HG03565 (cell line): ENCODE measurements around the gene ROBO2.
A peak's percentile ranks its signal among the peaks of the same experiment; 100 is the strongest.

Experiments used
- ATAC-seq: cut with Tn5 transposase; IDR thresholded peaks from one replicate; pipeline ENCODE4 v1.9.1; 2021; ENCODE audit warnings: mild to moderate bottlenecking, moderate library complexity; ENCODE audit not compliant: unreplicated experiment

Gene ROBO2

DNA sequence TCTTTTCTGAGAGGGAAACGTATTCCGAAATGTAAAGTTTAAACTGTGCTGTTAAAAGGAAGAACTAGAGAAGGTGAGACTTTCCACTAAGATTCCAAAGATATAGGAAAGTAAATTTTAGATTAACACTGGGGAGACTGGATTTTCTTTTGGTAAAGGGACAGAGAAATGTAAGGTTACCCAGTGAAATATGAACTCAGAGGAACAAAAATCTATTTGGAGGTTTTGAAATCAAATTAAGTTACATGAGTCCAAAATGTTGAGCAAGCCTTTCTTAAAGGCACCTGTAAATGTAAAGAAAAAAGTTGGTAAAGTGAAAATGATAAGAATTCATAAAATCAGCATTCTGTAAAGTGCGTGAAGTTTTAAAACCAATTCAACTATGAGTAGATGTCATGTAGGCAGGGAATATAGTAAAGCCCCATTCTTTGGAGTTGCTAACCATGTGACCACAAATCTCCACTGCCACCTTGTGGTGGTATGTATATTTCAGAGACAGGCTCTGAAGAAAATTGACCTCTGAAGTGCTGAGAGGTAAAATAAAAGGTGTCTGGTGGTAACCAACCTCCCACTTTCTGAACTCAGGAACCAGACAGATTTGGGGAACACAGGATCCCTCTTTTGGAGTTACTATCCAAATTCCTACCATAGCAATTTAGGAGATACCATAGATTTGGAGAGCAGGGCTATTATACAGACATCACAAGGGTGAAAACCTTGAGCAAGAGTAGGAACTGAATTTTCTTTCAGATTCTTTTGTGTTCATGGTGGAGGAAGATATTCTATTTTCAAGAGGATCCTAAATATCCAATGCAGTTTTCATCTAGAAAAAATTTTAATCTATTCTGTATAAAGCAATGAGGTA, 215.3 kb downstream of the ROBO2 start:
- ATAC-seq = peak; percentile 90

DNA sequence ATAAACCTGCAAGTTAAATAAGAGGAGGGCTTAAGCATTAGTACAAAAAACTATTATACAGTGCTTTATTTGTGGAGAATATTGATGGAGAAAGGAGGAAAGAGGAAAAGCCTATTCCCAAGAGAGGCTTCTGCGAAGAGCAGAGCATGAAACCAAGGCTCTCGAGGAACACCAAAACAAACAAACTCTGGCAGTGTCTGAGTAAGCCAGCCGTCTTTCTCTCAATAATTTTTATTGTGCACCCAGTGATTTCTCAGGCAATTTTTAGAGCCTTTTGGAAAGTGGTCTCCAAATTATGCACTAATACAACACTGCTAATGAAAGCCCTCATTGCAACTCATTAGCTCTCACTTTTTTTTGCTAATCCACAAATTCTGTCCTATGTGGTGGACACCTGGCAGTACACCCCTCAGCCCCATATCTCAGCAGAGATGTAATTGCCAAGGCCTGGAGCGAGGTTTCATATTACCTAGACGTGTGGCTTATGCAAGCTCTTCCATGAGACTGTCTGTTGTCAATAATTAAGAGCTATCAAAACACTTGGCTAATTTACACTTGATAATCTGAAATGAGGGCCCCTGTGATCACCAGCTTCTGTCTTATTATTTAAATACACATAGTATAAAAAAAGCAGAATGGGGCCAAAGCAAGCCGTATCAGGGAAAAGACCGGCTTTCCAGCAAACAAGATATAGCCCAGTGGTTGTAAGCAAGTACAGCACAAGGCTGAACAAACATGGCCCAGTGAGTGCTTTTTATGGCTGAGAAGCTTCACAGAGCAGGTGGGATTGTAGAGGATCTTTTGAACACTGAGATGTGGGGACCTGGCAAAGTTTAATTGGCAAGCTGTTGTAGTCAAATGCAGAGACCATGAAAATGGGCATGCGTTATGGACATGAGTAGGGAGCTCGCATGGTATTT, 216.9 kb downstream of the ROBO2 start:
- ATAC-seq = no peak

GRCh38 chr3:77259694-77260093, 219.8 kb downstream of the ROBO2 start:
- ATAC-seq = no peak

- no peak for ATAC-seq
Observed at GRCh38 chr3:77262361-77262760, 222.5 kb downstream of the ROBO2 start.

DNA sequence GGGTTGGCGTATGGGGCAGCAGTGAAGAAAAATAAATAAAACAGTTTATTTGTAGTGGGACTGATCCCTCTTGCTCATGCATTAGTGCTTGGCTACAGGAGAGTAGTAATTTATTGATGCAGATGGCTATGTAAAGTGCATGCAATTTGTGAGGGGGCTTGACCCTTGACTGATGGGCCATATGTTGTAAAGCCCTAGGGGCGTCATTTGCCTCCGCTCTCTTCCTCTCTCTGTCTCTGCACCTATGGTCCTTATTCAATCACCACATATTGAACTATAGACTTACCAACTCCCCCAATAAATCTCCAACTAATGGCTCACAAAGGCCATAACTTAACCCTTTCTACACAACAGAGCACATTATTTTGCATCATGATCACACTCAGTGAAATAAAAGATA, 227.7 kb downstream of the ROBO2 start:
- ATAC-seq = no peak

GRCh38 chr3:77271306-77271705, 231.4 kb downstream of the ROBO2 start:
- no peak for ATAC-seq

DNA sequence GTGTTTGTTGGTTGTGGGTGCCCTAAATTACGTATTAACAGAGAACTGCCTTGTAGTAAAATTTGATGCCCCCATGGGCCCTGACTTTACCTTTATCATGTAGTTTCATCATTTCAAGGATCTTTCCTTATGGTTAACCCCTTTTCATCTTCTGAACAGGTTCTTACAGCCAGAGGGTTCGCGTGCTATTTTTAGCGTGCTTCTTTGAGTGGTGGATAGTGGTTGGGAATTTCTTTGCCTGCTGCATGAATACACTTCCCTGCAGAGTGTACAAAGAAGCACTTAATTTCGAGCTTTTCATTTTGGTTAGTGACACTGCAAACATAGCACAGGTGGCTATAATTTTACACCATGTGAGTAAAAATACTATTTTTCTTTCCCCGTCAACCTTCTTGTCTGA, 231.8 kb downstream of the ROBO2 start:
- no peak for ATAC-seq

- ATAC-seq = no peak
Observed at GRCh38 chr3:77279276-77279675, 239.4 kb downstream of the ROBO2 start.

DNA sequence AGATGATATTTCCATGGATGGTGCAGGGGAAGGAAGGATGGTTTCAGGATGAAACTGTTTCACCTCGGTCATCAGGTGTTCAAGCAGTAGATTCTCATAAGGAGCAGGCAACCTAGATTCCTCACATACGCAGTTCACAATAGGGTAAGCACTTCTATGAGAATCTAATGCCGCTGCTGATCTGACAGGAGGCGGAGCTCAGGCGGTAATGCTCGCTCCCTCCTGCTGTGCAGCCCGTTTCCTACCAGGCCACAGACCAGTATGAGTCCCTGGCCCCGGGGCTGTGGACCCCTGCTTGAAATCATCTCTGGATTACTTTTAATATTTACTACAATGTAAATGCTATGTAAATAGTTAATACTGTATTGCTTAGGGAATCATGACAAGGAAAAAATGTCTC, 241.8 kb downstream of the ROBO2 start:
- ATAC-seq = no peak

- no peak for ATAC-seq
Observed at GRCh38 chr3:77283108-77283507, 243.2 kb downstream of the ROBO2 start.

DNA sequence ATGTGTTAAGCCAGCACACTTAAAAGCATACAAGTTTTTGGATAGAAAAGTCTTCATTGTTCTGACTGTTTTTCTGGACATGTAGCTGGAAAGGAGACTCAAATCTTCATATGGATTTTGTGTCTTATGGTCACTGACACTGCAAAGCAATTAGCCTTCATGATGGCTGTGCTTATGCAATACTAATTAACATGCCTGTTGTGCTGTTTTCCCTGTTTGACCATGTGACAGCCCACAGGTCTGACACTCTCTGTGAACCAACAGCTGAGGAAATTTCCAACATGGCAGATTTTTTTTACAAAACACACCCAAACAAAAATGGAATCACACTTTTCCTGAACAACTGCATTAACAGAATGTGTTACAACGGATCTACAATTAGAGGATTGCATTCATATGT, 248.4 kb downstream of the ROBO2 start:
- no peak for ATAC-seq

DNA sequence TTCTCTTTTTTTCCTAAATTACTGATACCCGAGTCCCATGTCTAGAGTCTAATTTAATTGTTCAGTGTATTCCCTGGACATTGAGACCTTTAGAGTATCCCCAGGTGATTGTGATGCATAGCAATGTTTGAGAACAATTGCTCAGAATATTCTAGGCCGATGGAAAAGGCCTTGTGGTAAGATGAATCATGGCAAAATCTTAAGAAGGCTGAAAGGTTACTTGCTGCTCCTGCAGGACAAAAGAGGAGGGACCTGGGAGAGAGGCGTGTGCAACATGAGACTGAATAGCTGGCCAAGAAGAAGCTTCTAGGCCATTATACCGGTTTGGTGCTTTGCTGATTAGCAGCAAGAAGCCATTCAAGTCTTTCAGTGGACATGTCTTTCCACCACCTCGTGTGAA, 256.6 kb downstream of the ROBO2 start:
- ATAC-seq = no peak

DNA sequence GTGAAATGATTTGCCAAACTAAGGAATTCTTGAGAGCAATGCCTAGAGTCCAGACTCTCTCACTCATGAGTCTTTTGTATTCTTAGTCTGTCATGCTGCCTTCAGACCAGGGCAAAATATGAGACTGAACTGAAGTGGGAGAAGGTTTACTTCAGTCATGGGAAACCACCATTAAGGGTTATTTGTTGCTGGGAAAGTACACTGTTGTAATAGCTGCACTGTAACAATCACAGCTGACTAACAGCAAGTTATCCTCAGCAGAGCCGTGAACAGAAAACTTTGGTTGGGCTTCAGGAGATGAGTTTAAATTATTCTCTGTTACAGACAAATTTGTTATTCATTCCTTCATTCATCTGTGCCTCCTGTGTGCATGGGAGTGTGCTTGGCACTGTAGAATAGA, 258.5 kb downstream of the ROBO2 start:
- ATAC-seq = no peak

- ATAC-seq = no peak
Observed at GRCh38 chr3:77303955-77304699, 264.2 kb downstream of the ROBO2 start.

GRCh38 chr3:77304700-77305021, 264.8 kb downstream of the ROBO2 start:
- ATAC-seq = no peak

- ATAC-seq = no peak
Observed at GRCh38 chr3:77309460-77309859, 269.6 kb downstream of the ROBO2 start.

- no peak for ATAC-seq
Observed at GRCh38 chr3:77313843-77314242, 273.9 kb downstream of the ROBO2 start.

GRCh38 chr3:77319711-77320110, 279.8 kb downstream of the ROBO2 start:
- ATAC-seq = no peak

GRCh38 chr3:77320514-77320913, 280.6 kb downstream of the ROBO2 start:
- ATAC-seq = no peak

- ATAC-seq = no peak
Observed at GRCh38 chr3:77321646-77322045, 281.7 kb downstream of the ROBO2 start.

- no peak for ATAC-seq
Observed at GRCh38 chr3:77323626-77324025, 283.7 kb downstream of the ROBO2 start.
